ENCODE results near the gene COL6A1.

COL6A1 gene

GRCh38 chr21:45982758-45983648 lies 1.4 kb downstream of the COL6A1 start:
- no peak for DNase-seq (ENCODE audit: low read depth in 2 of 2)

GRCh38 chr21:45983649-45983965 lies 2.0 kb downstream of the COL6A1 start:
- no peak for DNase-seq (ENCODE audit: low read depth in 2 of 2)

GRCh38 chr21:45983981-45984551 lies 2.5 kb downstream of the COL6A1 start:
- no peak for DNase-seq (ENCODE audit: low read depth in 2 of 2)

GRCh38 chr21:45984584-45985095 lies 3.1 kb downstream of the COL6A1 start:
- DNase-seq (ENCODE audit: low read depth in 2 of 2) = no peak

GRCh38 chr21:45985471-45986315 lies 4.1 kb downstream of the COL6A1 start:
- no peak for DNase-seq (ENCODE audit: low read depth in 2 of 2)

GRCh38 chr21:45986316-45987051 lies 4.9 kb downstream of the COL6A1 start:
- no peak for DNase-seq (ENCODE audit: low read depth in 2 of 2)

- no peak for DNase-seq (ENCODE audit: low read depth in 2 of 2)
Measured at GRCh38 chr21:45987121-45987711, 5.6 kb downstream of the COL6A1 start.

GRCh38 chr21:45988366-45989347 lies 7.1 kb downstream of the COL6A1 start:
- DNase-seq (ENCODE audit: low read depth in 2 of 2) = no peak

- no peak for DNase-seq (ENCODE audit: low read depth in 2 of 2)
Measured at GRCh38 chr21:45989355-45990048, 7.9 kb downstream of the COL6A1 start.

GRCh38 chr21:45990049-45990711 lies 8.6 kb downstream of the COL6A1 start:
- DNase-seq (ENCODE audit: low read depth in 2 of 2) = no peak

- no peak for DNase-seq (ENCODE audit: low read depth in 2 of 2)
Measured at GRCh38 chr21:45990741-45991605, 9.4 kb downstream of the COL6A1 start.

GRCh38 chr21:45991606-45992300 lies 10.2 kb downstream of the COL6A1 start:
- DNase-seq (ENCODE audit: low read depth in 2 of 2) = no peak

GRCh38 chr21:45992301-45993209 lies 11.0 kb downstream of the COL6A1 start:
- no peak for DNase-seq (ENCODE audit: low read depth in 2 of 2)

GRCh38 chr21:45993210-45994085 lies 11.9 kb downstream of the COL6A1 start:
- DNase-seq (ENCODE audit: low read depth in 2 of 2) = no peak

- DNase-seq (ENCODE audit: low read depth in 2 of 2) = no peak
Measured at GRCh38 chr21:45994086-45994661, 12.6 kb downstream of the COL6A1 start.
